IMR-90 (cell line): ENCODE data around the gene BRD4. TPM values are rescaled to one million over a fixed set of nuclear protein-coding genes. Genes with fewer than 3 reads are reported as not detected.

Experiments
- ATAC-seq: fragments of 200-7000 bp; cut with Tn5 transposase; 2 replicates; pipeline ENCODE4 v1.9.1; 2020; ENCODE audit warnings: low read depth, mild to moderate bottlenecking, moderate library complexity
- BruUV-seq: library from RNA; stranded (reverse); fragments of 400-500 nt; replicated peaks from 2 replicates; lab custom pipeline; 2021; lab: Mats Ljungman, UMichigan
- CTCF ChIA-PET: fragments of 300-600 bp; formaldehyde crosslinking; extraction: SDS; loops from one replicate; lab custom pipeline; 2021; ENCODE audit warnings: antibody characterized with exemption; lab: Yijun Ruan, JAX
- POLR2A ChIA-PET: fragments of 300-600 bp; sonication (Branson Sonifier 250); formaldehyde crosslinking; loops from one replicate; lab custom pipeline; 2022; ENCODE audit warnings: antibody characterized with exemption; ENCODE audit not compliant: unreplicated experiment; lab: Charles Lee
- DNase-seq: peaks from one replicate; pipeline ENCODE4 v3.0.0; 2013
- H2AFZ ChIP-seq: replicated peaks from 2 replicates; pipeline ENCODE3; 2013; ENCODE audit warnings: low read length, mild to moderate bottlenecking; ENCODE audit not compliant: poor library complexity
- H2AK5ac ChIP-seq: 2 replicates; pipeline ENCODE4 v1.6.1; 2013; ENCODE audit warnings: low read depth, low read length, inconsistent platforms
- H2AK9ac ChIP-seq: replicated peaks from 2 replicates; pipeline ENCODE3; 2013; ENCODE audit warnings: mild to moderate bottlenecking, low read depth, low read length, moderate library complexity; ENCODE audit not compliant: poor library complexity
- H2BK120ac ChIP-seq: 2 replicates; pipeline ENCODE4 v1.6.1; 2013; ENCODE audit warnings: low read depth, low read length, inconsistent platforms
- H2BK15ac ChIP-seq: 3 replicates; pipeline ENCODE4 v1.6.1; 2013; ENCODE audit warnings: low read depth, low read length, inconsistent platforms
- H2BK20ac ChIP-seq: 2 replicates; pipeline ENCODE4 v1.6.1; 2013; ENCODE audit warnings: low read depth, mild to moderate bottlenecking, inconsistent platforms, low read length, moderate library complexity
- H2BK5ac ChIP-seq: 2 replicates; pipeline ENCODE4 v1.6.1; 2013; ENCODE audit warnings: mild to moderate bottlenecking, low read depth, low read length, inconsistent platforms; ENCODE audit not compliant: poor library complexity, severe bottlenecking
- H3K14ac ChIP-seq: replicated peaks from 2 replicates; pipeline ENCODE4 v1.6.1; 2013; ENCODE audit warnings: low read depth, low read length, inconsistent platforms
- H3K18ac ChIP-seq: 2 replicates; pipeline ENCODE4 v1.6.1; 2013; ENCODE audit warnings: low read depth, low read length, control low read depth
- H3K23ac ChIP-seq: 2 replicates; pipeline ENCODE4 v1.6.1; 2013; ENCODE audit warnings: low read depth, low read length, inconsistent platforms
- H3K27ac ChIP-seq: 2 replicates; pipeline ENCODE4 v1.5.1; 2013; ENCODE audit warnings: mild to moderate bottlenecking, control low read depth, low read length; ENCODE audit not compliant: insufficient read depth
- H3K27me3 ChIP-seq: 2 replicates; pipeline ENCODE4 v1.6.1; 2013; ENCODE audit warnings: low read length; ENCODE audit not compliant: control insufficient read depth, insufficient read depth
- H3K36me3 ChIP-seq: 2 replicates; pipeline ENCODE4 v1.6.1; 2013; ENCODE audit warnings: low read length, mixed read lengths; ENCODE audit not compliant: control insufficient read depth, insufficient read depth
- H3K4ac ChIP-seq: 2 replicates; pipeline ENCODE4 v1.6.1; 2013; ENCODE audit warnings: low read depth, low read length, inconsistent platforms
- H3K4me1 ChIP-seq: 2 replicates; pipeline ENCODE4 v1.6.1; 2013; ENCODE audit warnings: low read length, mixed read lengths; ENCODE audit not compliant: control insufficient read depth, insufficient read depth
- H3K4me2 ChIP-seq: 2 replicates; pipeline ENCODE4 v1.6.1; 2013; ENCODE audit warnings: low read depth, mild to moderate bottlenecking, control low read depth, low read length, moderate library complexity
- H3K4me3 ChIP-seq: 2 replicates; pipeline ENCODE4 v1.5.1; 2013; ENCODE audit warnings: low read depth, mild to moderate bottlenecking, control low read depth, low read length, moderate library complexity; ENCODE audit not compliant: insufficient read depth
- H3K56ac ChIP-seq: 2 replicates; pipeline ENCODE4 v1.6.1; 2013; ENCODE audit warnings: low read length, inconsistent platforms; ENCODE audit not compliant: insufficient read depth; ENCODE audit errors: extremely low read depth
- H3K79me1 ChIP-seq, 2 experiments: 2 replicates each; pipeline ENCODE4 v1.6.1; 2013; ENCODE audit warnings: low read length in 2 of 2, inconsistent platforms in 1 of 2, low read depth in 1 of 2
- H3K9ac ChIP-seq: 2 replicates; pipeline ENCODE4 v1.6.1; 2013; ENCODE audit warnings: low read depth, low read length, control low read depth
- H3K9me1 ChIP-seq: 2 replicates; pipeline ENCODE4 v1.6.1; 2013; ENCODE audit warnings: low read length, inconsistent platforms; ENCODE audit not compliant: insufficient read depth
- H3K9me3 ChIP-seq: 2 replicates; pipeline ENCODE4 v1.6.1; 2013; ENCODE audit warnings: low read length; ENCODE audit not compliant: control insufficient read depth, insufficient read depth
- H4K20me1 ChIP-seq: 2 replicates; pipeline ENCODE4 v1.6.1; 2013; ENCODE audit warnings: low read length, inconsistent platforms; ENCODE audit not compliant: insufficient read depth
- H4K5ac ChIP-seq: 2 replicates; pipeline ENCODE4 v1.6.1; 2013; ENCODE audit warnings: mild to moderate bottlenecking, low read depth, low read length, control low read depth
- H4K8ac ChIP-seq, 2 experiments: 2 replicates each; pipeline ENCODE4 v1.6.1; 2013; ENCODE audit warnings: low read depth in 2 of 2, low read length in 2 of 2, control low read depth in 1 of 2, inconsistent platforms in 1 of 2
- H4K91ac ChIP-seq: 2 replicates; pipeline ENCODE4 v1.6.1; 2013; ENCODE audit warnings: low read depth, low read length, inconsistent platforms; ENCODE audit not compliant: insufficient read depth
- BHLHE40 ChIP-seq: fragments of 150-350 bp; IDR thresholded peaks from 2 replicates; pipeline ENCODE4 v1.6.1; 2016; ENCODE audit warnings: mild to moderate bottlenecking, low read depth, low read length
- CEBPB ChIP-seq: IDR thresholded peaks from 2 replicates; pipeline ENCODE4 v1.6.1; 2012; ENCODE audit warnings: low read depth, low read length, improper control_type of control experiment
- FOS ChIP-seq: fragments of 150-350 bp; IDR thresholded peaks from 2 replicates; pipeline ENCODE4 v1.6.1; 2016; ENCODE audit warnings: low read depth, low read length
- MAFK ChIP-seq: IDR thresholded peaks from 2 replicates; pipeline ENCODE4 v1.6.1; 2012; ENCODE audit warnings: low read depth, low read length, improper control_type of control experiment
- MAZ ChIP-seq: IDR thresholded peaks from 2 replicates; pipeline ENCODE4 v1.6.1; 2012; ENCODE audit warnings: low read depth, mild to moderate bottlenecking, low read length, improper control_type of control experiment, moderate library complexity, borderline replicate concordance
- POLR2A ChIP-seq: IDR thresholded peaks from 2 replicates; pipeline ENCODE4 v1.6.1; 2012; ENCODE audit warnings: mild to moderate bottlenecking, low read depth, low read length
- SMC3 ChIP-seq: fragments of 150-350 bp; IDR thresholded peaks from 2 replicates; pipeline ENCODE4 v1.6.1; 2016; ENCODE audit warnings: low read depth, mild to moderate bottlenecking, antibody characterized with exemption, low read length, moderate library complexity
- WGBS, 2 experiments: methylation state at CpG; one replicate each; pipeline versions ENCODE4 v1.1.5 to v1.1.7; 2013; ENCODE audit warnings: missing lambda C conversion rate in 2 of 2; ENCODE audit not compliant: insufficient read length in 1 of 2; ENCODE audit errors: extremely low coverage in 2 of 2; 5-methylcytosine and 5-hydroxymethylcytosine counted together
- dilution Hi-C: fragments of 300-500 bp; cut with HindIII; formaldehyde crosslinking; loops from one replicate; pipeline ENCODE4 v1.14.3; 2018; ENCODE audit warnings: low sequenced_read_pairs; ENCODE audit not compliant: unreplicated experiment
- in situ Hi-C: fragments of 300-500 bp; cut with MboI; formaldehyde crosslinking; loops from 3 replicates; pipeline ENCODE4 v1.14.3; 2019; ENCODE audit warnings: low sequenced_read_pairs, inconsistent platforms, mixed read lengths
- intact Hi-C: fragments of 100-400 bp; cut with micrococcal nuclease; formaldehyde crosslinking; loops from 2 replicates; pipeline ENCODE4 v1.10.0; 2022
- polyA plus RNA-seq, 3 experiments: library from polyadenylated mRNA; depleted of rRNA; stranded (reverse); fragments of >200 nt; gene quantifications; 2 replicates each; pipeline ENCODE4 v1.2.3, GENCODE V29; 2012; ENCODE audit warnings: low replicate concordance in 1 of 3
- total RNA-seq: library from RNA; depleted of rRNA; stranded (reverse); fragments of >200 nt; gene quantifications from 2 replicates; pipeline ENCODE4 v1.2.3, GENCODE V29; 2012

The BRD4 gene
- total and polyA plus RNA-seq, 2 of the 4 experiments (the other 2 are of a cell fraction) = 7.0 to 21.1 TPM

DNA sequence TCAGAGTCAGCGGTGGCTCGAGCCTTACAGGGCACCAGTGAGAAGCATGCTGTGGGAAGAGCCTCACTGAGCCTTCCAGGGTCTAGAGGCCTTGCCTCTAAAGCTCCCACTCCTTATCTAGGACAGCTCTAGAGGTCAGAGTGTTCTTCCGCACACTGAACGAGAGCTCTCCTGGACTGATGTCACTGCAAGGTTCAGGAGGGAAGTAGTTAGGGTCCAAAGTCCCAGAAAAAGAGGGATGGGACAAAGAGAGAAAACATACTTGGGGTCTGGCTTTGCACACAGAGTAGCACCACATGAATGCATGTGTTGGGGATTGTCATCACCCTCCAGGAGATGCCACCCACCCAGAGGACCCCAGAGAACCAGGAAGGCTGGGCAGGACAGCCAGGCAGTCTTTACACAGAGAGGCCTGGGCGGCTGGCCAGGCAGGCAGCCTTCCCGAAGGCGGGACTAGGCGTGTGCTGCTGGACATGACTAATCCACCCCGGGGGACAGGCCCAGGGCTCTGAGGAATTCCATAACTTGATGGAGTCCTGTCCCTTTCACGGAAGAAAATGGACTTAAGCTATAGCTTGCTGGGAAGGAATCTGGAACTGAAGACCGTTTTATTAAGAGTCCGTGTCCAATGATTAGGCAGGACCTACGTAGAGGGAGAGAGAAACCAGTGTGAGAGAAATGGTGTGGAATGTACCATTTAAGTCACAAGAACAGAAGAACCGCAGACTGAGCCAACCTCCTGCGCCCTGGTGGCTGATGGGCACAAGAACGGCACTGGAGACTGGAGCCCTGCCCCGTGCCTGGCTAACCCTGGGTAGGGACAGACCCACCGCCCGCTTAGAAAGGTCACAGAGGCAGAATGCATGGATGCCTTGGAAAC is 83.5 kb downstream of the BRD4 start (continued):
- TF ChIP-seq MAFK (no peak), BHLHE40 (peak; percentile 70), CEBPB (no peak)

- Histone ChIP-seq H3K14ac (peak overlapping the region; percentile 99), H3K9me1 (peaks cover 37% of the 10 kb centered on the region), H3K4ac (peak overlapping the region; percentile 98), H2BK15ac (peak overlapping the region; percentile 90; the same call in 2 of the 3 replicates), H3K27ac (peak overlapping the region; percentile 78), H3K23ac (peak overlapping the region; percentile 97), H4K20me1 (peaks cover 69% of the 10 kb centered on the region), H4K5ac (peak overlapping the region; percentile 38; the same call in 1 of the 2 replicates), H3K4me2 (no peak overlapping the region), H3K56ac (peak overlapping the region; percentile 92), H4K91ac (peak overlapping the region; percentile 97), H3K4me3 (no peak overlapping the region), H2BK120ac (peak overlapping the region; percentile 96), H3K27me3 (no peaks in the 10 kb centered on the region), H3K9me3 (no peaks in the 10 kb centered on the region), H3K79me1 (peaks cover 36 to 92% of the 10 kb centered on the region in 2 experiments), H2AK9ac (peak overlapping the region; percentile 77), H2BK5ac (peak overlapping the region; percentile 91), H2AK5ac (peak overlapping the region; percentile 97), H2BK20ac (peak overlapping the region; percentile 93), H2AFZ (no peak overlapping the region), H3K9ac (peak overlapping the region; percentile 66; the same call in 1 of the 2 replicates), H3K4me1 (peaks cover 50% of the 10 kb centered on the region), H3K36me3 (peaks cover 50% of the 10 kb centered on the region), H3K18ac (peak overlapping the region; percentile 38), H4K8ac (peak overlapping the region; percentile 88 to 92)
- DNase-seq (peak; percentile 36), ATAC-seq (no peak)
- POLR2A ChIA-PET = no interaction called here
- CTCF ChIA-PET = no interaction called here
- intact Hi-C loops = no loop called here
- in situ Hi-C loops = no loop called here
- no CpG with 5 or more reads among the region's 5 CpGs for WGBS, 2 experiments
- BruUV-seq = no TSS peak
- dilution Hi-C loops = no loop called here
- TF ChIP-seq SMC3 (no peak), FOS (no peak), POLR2A (no peak), MAZ (no peak)
Measured at GRCh38 chr19:15248106-15248505, 84.2 kb downstream of the BRD4 start.
